Stomach smooth muscle (tissue), 2 donors: Measurements from ENCODE around the gene IKBKE.

Experiments used
- H3K27ac ChIP-seq: one replicate; pipeline ENCODE4 v1.7.0; 2013; ENCODE audit warnings: mild to moderate bottlenecking, low read length, inconsistent platforms
- H3K27me3 ChIP-seq, 2 donors: one replicate each; pipeline ENCODE4 v1.7.0; 2013; ENCODE audit warnings: low read length in 2 of 2; ENCODE audit not compliant: insufficient read depth in 2 of 2, control insufficient read depth in 1 of 2
- H3K36me3 ChIP-seq, 2 donors: one replicate each; pipeline ENCODE4 v1.7.0; 2013; ENCODE audit warnings: low read length in 2 of 2; ENCODE audit not compliant: control insufficient read depth in 2 of 2, insufficient read depth in 2 of 2
- H3K4me1 ChIP-seq: one replicate; pipeline ENCODE4 v1.7.0; 2013; ENCODE audit warnings: low read length; ENCODE audit not compliant: control insufficient read depth, insufficient read depth
- H3K4me3 ChIP-seq, 2 donors: one replicate each; pipeline ENCODE4 v1.7.0; 2013; ENCODE audit warnings: low read length in 2 of 2
- H3K9ac ChIP-seq, 2 donors: one replicate each; pipeline ENCODE4 v1.7.0; 2013; ENCODE audit warnings: low read length in 2 of 2, mild to moderate bottlenecking in 1 of 2
- H3K9me3 ChIP-seq, 2 donors: one replicate each; pipeline ENCODE4 v1.7.0; 2013; ENCODE audit warnings: low read length in 2 of 2; ENCODE audit not compliant: control insufficient read depth in 2 of 2
- donor health status: healthy.
- donor health status: Pancreatic carcinoma.

Gene IKBKE

GRCh38 chr1:206495493-206496046, 25.3 kb downstream of the IKBKE start:
- Histone ChIP-seq H3K27ac (no peak overlapping the region), H3K36me3 (no peaks in the 10 kb centered on the region)

GRCh38 chr1:206496131-206496793, 26.0 kb downstream of the IKBKE start:
- Histone ChIP-seq H3K4me1 (peaks cover 10% of the 10 kb centered on the region), H3K27ac (no peak overlapping the region), H3K4me3 (peak overlapping the region in 1 of 2 donors; percentile 22), H3K27me3 (peaks cover 0 to 3% of the 10 kb centered on the region in 2 donors), H3K36me3 (no peaks in the 10 kb centered on the region), H3K9me3 (no peaks in the 10 kb centered on the region), H3K9ac (no peak overlapping the region)

More at GRCh38 chr1:206495493-206496046, 25.3 kb downstream of the IKBKE start:
- Histone ChIP-seq H3K9me3 (no peaks in the 10 kb centered on the region), H3K9ac (no peak overlapping the region), H3K4me3 (no peak overlapping the region), H3K4me1 (peaks cover 10% of the 10 kb centered on the region), H3K27me3 (no peaks in the 10 kb centered on the region)

- Histone ChIP-seq H3K9ac (no peak overlapping the region), H3K36me3 (no peaks in the 10 kb centered on the region), H3K9me3 (no peaks in the 10 kb centered on the region), H3K4me1 (peaks cover 11% of the 10 kb centered on the region), H3K4me3 (no peak overlapping the region), H3K27me3 (peaks cover 0 to 3% of the 10 kb centered on the region in 2 donors), H3K27ac (no peak overlapping the region)
These were observed 27.1 kb downstream of the IKBKE start for GRCh38 chr1:206497363-206497762.

GRCh38 chr1:206497774-206498173, 27.5 kb downstream of the IKBKE start:
- H3K9me3 ChIP-seq, result no peaks in the 10 kb centered on the region
- peaks cover 0 to 3% of the 10 kb centered on the region in 2 donors for H3K27me3 ChIP-seq
- no peak overlapping the region for H3K4me3 ChIP-seq
- H3K27ac ChIP-seq, result no peak overlapping the region
- no peak overlapping the region for H3K9ac ChIP-seq
- no peaks in the 10 kb centered on the region for H3K36me3 ChIP-seq
- peaks cover 11% of the 10 kb centered on the region for H3K4me1 ChIP-seq

GRCh38 chr1:206498685-206499084, 28.4 kb downstream of the IKBKE start:
- no peaks in the 10 kb centered on the region for H3K36me3 ChIP-seq
- no peak overlapping the region for H3K27ac ChIP-seq
- peaks cover 11% of the 10 kb centered on the region for H3K4me1 ChIP-seq
- no peak overlapping the region for H3K9ac ChIP-seq
- no peaks in the 10 kb centered on the region for H3K9me3 ChIP-seq
- H3K27me3 ChIP-seq, result peaks cover 0 to 6% of the 10 kb centered on the region in 2 donors
- no peak overlapping the region for H3K4me3 ChIP-seq

- H3K4me1 ChIP-seq, result peaks cover 11% of the 10 kb centered on the region
- H3K36me3 ChIP-seq, result no peaks in the 10 kb centered on the region
- no peak overlapping the region for H3K27ac ChIP-seq
- H3K27me3 ChIP-seq, result peaks cover 2 to 10% of the 10 kb centered on the region in 2 donors
- H3K9ac ChIP-seq, result no peak overlapping the region
- no peak overlapping the region for H3K4me3 ChIP-seq
- no peaks in the 10 kb centered on the region for H3K9me3 ChIP-seq
These were observed 29.8 kb downstream of the IKBKE start for GRCh38 chr1:206500046-206500445.

GRCh38 chr1:206501881-206502280, 31.6 kb downstream of the IKBKE start:
- Histone ChIP-seq H3K9ac (no peak overlapping the region), H3K4me3 (no peak overlapping the region), H3K4me1 (peaks cover 3% of the 10 kb centered on the region), H3K9me3 (no peaks in the 10 kb centered on the region), H3K27ac (no peak overlapping the region), H3K36me3 (no peaks in the 10 kb centered on the region), H3K27me3 (peaks cover 18% of the 10 kb centered on the region in 2 donors)

GRCh38 chr1:206502403-206502802, 32.1 kb downstream of the IKBKE start:
- peaks cover 8% of the 10 kb centered on the region for H3K4me1 ChIP-seq
- H3K27me3 ChIP-seq, result peaks cover 20 to 23% of the 10 kb centered on the region in 2 donors
- H3K27ac ChIP-seq, result no peak overlapping the region

GRCh38 chr1:206502812-206503211, 32.5 kb downstream of the IKBKE start:
- no peak overlapping the region for H3K27ac ChIP-seq

More at GRCh38 chr1:206502403-206502802, 32.1 kb downstream of the IKBKE start:
- Histone ChIP-seq H3K9ac (no peak overlapping the region), H3K36me3 (no peaks in the 10 kb centered on the region), H3K4me3 (no peak overlapping the region), H3K9me3 (no peaks in the 10 kb centered on the region)

GRCh38 chr1:206503591-206504362, 33.5 kb downstream of the IKBKE start:
- Histone ChIP-seq H3K4me3 (no peak overlapping the region), H3K9me3 (no peaks in the 10 kb centered on the region), H3K36me3 (no peaks in the 10 kb centered on the region), H3K9ac (no peak overlapping the region), H3K27me3 (peaks cover 27 to 36% of the 10 kb centered on the region in 2 donors), H3K4me1 (peaks cover 18% of the 10 kb centered on the region), H3K27ac (no peak overlapping the region)

More at GRCh38 chr1:206502812-206503211, 32.5 kb downstream of the IKBKE start:
- Histone ChIP-seq H3K4me1 (peaks cover 11% of the 10 kb centered on the region), H3K4me3 (no peak overlapping the region), H3K36me3 (no peaks in the 10 kb centered on the region), H3K27me3 (peaks cover 20 to 27% of the 10 kb centered on the region in 2 donors), H3K9me3 (no peaks in the 10 kb centered on the region), H3K9ac (no peak overlapping the region)
